ENCODE measurements around the gene TMEM205.

- TF ChIP-seq POLR2A (IDR thresholded peaks at IDR 0.05) = no peak
- peak; percentile 92 to 97 (median 96) for TF ChIP-seq CTCF (IDR thresholded peaks at IDR 0.05)
Measured at GRCh38 chr19:11293433-11294389, 52.4 kb downstream of the TMEM205 start.
